Measurements from ENCODE around the gene FAM222B. TPM values are rescaled to one million over a fixed set of nuclear protein-coding genes. Genes with fewer than 3 reads are reported as not detected.
A peak's percentile ranks its signal among the peaks of the same experiment; 100 is the strongest.

Gene FAM222B
- total RNA-seq, 2 experiments from 2014 or later = 4.0 to 15.2 TPM

DNA sequence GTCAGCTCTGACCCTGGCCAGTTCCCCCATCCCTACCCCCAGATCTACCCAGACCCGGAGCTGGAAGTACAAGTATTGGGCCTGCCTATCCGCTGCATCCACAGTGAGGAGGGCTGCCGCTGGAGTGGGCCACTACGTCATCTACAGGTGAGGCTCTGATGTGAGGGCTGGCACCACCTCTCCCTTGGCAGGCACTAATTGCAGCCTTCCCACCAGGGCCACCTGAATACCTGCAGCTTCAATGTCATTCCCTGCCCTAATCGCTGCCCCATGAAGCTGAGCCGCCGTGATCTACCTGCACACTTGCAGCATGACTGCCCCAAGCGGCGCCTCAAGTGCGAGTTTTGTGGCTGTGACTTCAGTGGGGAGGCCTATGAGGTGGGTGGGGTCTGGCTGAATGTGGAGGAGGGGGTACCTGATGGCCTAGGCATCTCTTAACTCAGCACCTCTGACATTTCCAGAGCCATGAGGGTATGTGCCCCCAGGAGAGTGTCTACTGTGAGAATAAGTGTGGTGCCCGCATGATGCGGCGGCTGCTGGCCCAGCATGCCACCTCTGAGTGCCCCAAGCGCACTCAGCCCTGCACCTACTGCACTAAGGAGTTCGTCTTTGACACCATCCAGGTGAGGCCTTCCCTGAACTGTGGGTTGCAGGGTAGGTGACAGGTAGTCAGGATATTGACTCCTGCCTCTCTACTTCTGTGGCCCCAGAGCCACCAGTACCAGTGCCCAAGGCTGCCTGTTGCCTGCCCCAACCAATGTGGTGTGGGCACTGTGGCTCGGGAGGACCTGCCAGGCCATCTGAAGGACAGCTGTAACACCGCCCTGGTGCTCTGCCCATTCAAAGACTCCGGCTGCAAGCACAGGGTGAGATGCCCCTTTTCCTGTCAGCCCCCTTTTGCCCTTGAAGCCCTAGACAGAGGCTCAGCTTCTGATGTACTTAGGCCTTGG is 94.5 kb downstream of the FAM222B start:
- Histone ChIP-seq H3K79me2 (ENCODE audit: insufficient read depth, low read depth, low read length) (peaks cover 39% of the 10 kb centered on the region), H3K4me2 (ENCODE audit: low read length) (peak overlapping the region; percentile 96; the same call in 1 of the 2 replicates), H4K20me1 (ENCODE audit: insufficient read depth, low read length) (peaks cover 30% of the 10 kb centered on the region), H3K27ac (ENCODE audit: low read depth, low read length, poor library complexity, severe bottlenecking) (no peak overlapping the region), H3K36me3 (ENCODE audit: insufficient read depth, low read length) (peaks cover 83% of the 10 kb centered on the region), H3K4me3 (ENCODE audit: low read depth, low read length, poor library complexity, severe bottlenecking) (no peak overlapping the region), H3K4me1 (ENCODE audit: insufficient read depth, low read length, poor library complexity, severe bottlenecking) (peaks cover 40% of the 10 kb centered on the region), H2AFZ (ENCODE audit: low read length) (no peak overlapping the region), H3K9me3 (ENCODE audit: low read length) (no peaks in the 10 kb centered on the region), H3K9me2 (ENCODE audit: insufficient read depth, low read length) (no peaks in the 10 kb centered on the region)
- ChIA-PET POLR2A (interaction anchor here (0.6 to 1.6 kb wide), 2 partner anchors 20 to 985 kb away, joined by 4 to 12 read pairs; no protein-coding TSS in a partner anchor), CTCF (ENCODE audit: unreplicated experiment) (interaction anchor here (1.1 to 3.3 kb wide), 2 partner anchors 20 to 38 kb away, joined by 3 to 27 read pairs; partner anchors contain the start of genes NEK8 and TLCD1)
- no TSS peak for BruUV-seq (replicated peaks)
- no peak for TF ChIP-seq EZH2phosphoT487 (IDR thresholded peaks at IDR 0.05; ENCODE audit: borderline replicate concordance, low read depth, low read length)
- TF ChIP-seq, protein P1, sequence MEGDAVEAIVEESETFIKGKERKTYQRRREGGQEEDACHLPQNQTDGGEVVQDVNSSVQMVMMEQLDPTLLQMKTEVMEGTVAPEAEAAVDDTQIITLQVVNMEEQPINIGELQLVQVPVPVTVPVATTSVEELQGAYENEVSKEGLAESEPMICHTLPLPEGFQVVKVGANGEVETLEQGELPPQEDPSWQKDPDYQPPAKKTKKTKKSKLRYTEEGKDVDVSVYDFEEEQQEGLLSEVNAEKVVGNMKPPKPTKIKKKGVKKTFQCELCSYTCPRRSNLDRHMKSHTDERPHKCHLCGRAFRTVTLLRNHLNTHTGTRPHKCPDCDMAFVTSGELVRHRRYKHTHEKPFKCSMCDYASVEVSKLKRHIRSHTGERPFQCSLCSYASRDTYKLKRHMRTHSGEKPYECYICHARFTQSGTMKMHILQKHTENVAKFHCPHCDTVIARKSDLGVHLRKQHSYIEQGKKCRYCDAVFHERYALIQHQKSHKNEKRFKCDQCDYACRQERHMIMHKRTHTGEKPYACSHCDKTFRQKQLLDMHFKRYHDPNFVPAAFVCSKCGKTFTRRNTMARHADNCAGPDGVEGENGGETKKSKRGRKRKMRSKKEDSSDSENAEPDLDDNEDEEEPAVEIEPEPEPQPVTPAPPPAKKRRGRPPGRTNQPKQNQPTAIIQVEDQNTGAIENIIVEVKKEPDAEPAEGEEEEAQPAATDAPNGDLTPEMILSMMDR (conservative IDR thresholded peaks at IDR 0.05; ENCODE audit: low read length) = 0 out of 2 replicates have a peak, but pooled peaks have one; percentile 21
- DNase-seq (ENCODE audit: low spot score) = no peak
- intact Hi-C loops (cut with micrococcal nuclease; ENCODE audit: unreplicated experiment) = no loop called here

GRCh38 chr17:28747051-28747691 is 95.4 kb downstream of the FAM222B start:
- H3K4me3 ChIP-seq (ENCODE audit: low read depth, low read length, poor library complexity, severe bottlenecking) = peak overlapping the region; percentile 98

More at GRCh38 chr17:28747051-28747691, 95.4 kb downstream of the FAM222B start:
- TF ChIP-seq, protein P1 (conservative IDR thresholded peaks at IDR 0.05; ENCODE audit: low read length) = no peak
- no peak for TF ChIP-seq EZH2phosphoT487 (IDR thresholded peaks at IDR 0.05; ENCODE audit: borderline replicate concordance, low read depth, low read length)
- Histone ChIP-seq H3K9me2 (ENCODE audit: insufficient read depth, low read length) (no peaks in the 10 kb centered on the region), H3K4me2 (ENCODE audit: low read length) (peak overlapping the region; percentile 96), H3K4me1 (ENCODE audit: insufficient read depth, low read length, poor library complexity, severe bottlenecking) (peaks cover 49% of the 10 kb centered on the region), H2AFZ (ENCODE audit: low read length) (no peak overlapping the region), H3K27ac (ENCODE audit: low read depth, low read length, poor library complexity, severe bottlenecking) (peak overlapping the region; percentile 95), H3K79me2 (ENCODE audit: insufficient read depth, low read depth, low read length) (peaks cover 39% of the 10 kb centered on the region), H3K9me3 (ENCODE audit: low read length) (no peaks in the 10 kb centered on the region), H4K20me1 (ENCODE audit: insufficient read depth, low read length) (peaks cover 30% of the 10 kb centered on the region), H3K36me3 (ENCODE audit: insufficient read depth, low read length) (peaks cover 78% of the 10 kb centered on the region)
- ChIA-PET CTCF (ENCODE audit: unreplicated experiment) (interaction anchor here (3.5 kb wide), 1 partner anchor 20 kb away, joined by 18 read pairs; the partner anchor contains the start of gene TLCD1), POLR2A (interaction anchor here (1.6 kb wide), 1 partner anchor 19 kb away, joined by 12 read pairs; no protein-coding TSS in a partner anchor)
- no TSS peak for BruUV-seq (replicated peaks)
- DNase-seq (ENCODE audit: low spot score) = no peak
- intact Hi-C loops (cut with micrococcal nuclease; ENCODE audit: unreplicated experiment) = no loop called here
